Measurements from ENCODE around the gene F5. TPM values are rescaled to one million over a fixed set of nuclear protein-coding genes. Genes with fewer than 3 reads are reported as not detected.

Gene F5
- total RNA-seq, 1 donor, result not detected

DNA sequence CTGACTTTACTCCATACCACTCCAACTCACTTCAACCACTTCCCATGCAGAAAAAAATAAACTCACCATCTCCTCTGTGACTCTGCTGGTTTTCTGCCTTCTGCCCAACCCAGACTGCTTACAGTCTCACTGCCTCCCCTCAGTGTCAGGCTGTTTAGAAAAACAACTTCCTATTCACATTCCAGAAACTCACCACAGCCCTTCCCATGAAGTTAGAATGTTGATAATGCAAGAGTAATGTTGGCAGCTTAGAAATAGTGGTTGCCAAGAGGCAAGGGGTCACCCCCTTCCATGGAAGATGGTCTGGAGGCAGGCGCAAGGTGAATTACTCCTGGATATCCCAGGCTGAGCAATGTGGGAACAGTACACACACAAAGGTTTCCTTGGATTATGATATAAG is 43.7 kb upstream of the F5 start, which contains the start of gene SELP:
TSS of gene SELP (minus strand) at position 119 of the 400 bp plus-strand sequence. CDS start at position 69, 50 bp downstream.
- Histone ChIP-seq H3K9me3 (ENCODE audit: low read depth, low read length) (no peaks in the 10 kb centered on the region), H3K36me3 (ENCODE audit: insufficient read depth, low read length) (no peaks in the 10 kb centered on the region), H4K20me1 (ENCODE audit: insufficient read depth, low read length) (no peaks in the 10 kb centered on the region), H3K4me3 (ENCODE audit: insufficient read depth, low read length) (no peak within 1 kb of the TSS), H3K27me3 (ENCODE audit: insufficient read depth, low read length) (no peaks in the 10 kb centered on the region), H3K79me2 (ENCODE audit: insufficient read depth, low read length) (no peaks in the 10 kb centered on the region), H3K4me2 (ENCODE audit: insufficient read depth, low read length) (no peak within 1 kb of the TSS), H3K27ac (ENCODE audit: low read depth, low read length) (no peak within 1 kb of the TSS), H2AFZ (ENCODE audit: low read length) (no peak within 1 kb of the TSS), H3K4me1 (ENCODE audit: insufficient read depth, low read length) (no peaks in the 10 kb centered on the region)
- DNase-seq (ENCODE audit: insufficient read length, low spot score, missing footprints), result no peak
- TF ChIP-seq, protein P1, sequence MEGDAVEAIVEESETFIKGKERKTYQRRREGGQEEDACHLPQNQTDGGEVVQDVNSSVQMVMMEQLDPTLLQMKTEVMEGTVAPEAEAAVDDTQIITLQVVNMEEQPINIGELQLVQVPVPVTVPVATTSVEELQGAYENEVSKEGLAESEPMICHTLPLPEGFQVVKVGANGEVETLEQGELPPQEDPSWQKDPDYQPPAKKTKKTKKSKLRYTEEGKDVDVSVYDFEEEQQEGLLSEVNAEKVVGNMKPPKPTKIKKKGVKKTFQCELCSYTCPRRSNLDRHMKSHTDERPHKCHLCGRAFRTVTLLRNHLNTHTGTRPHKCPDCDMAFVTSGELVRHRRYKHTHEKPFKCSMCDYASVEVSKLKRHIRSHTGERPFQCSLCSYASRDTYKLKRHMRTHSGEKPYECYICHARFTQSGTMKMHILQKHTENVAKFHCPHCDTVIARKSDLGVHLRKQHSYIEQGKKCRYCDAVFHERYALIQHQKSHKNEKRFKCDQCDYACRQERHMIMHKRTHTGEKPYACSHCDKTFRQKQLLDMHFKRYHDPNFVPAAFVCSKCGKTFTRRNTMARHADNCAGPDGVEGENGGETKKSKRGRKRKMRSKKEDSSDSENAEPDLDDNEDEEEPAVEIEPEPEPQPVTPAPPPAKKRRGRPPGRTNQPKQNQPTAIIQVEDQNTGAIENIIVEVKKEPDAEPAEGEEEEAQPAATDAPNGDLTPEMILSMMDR (IDR thresholded peaks at IDR 0.05; ENCODE audit: extremely low read depth, low read depth, low read length), result no peak

DNA sequence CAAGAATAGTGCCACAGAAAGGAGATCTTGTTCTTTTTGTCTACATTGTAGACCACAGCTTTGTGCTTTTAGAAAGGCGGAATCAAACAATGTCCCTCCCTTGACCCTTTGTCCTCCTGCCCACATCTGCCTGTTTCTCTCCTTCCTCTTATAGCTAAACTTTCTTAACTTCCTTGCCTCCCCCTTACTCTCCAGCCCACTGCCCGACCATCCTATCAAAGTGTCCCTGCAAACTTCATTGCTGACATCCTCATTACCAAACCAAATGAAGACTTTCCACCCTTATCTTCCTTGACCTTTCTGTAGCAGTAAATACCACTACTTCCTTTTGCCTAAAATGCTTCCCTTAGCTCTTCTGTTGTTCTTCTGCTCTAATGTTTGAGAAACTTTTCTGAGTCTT is 38.6 kb upstream of the F5 start:
- DNase-seq (ENCODE audit: insufficient read length, low spot score, missing footprints), result no peak

DNA sequence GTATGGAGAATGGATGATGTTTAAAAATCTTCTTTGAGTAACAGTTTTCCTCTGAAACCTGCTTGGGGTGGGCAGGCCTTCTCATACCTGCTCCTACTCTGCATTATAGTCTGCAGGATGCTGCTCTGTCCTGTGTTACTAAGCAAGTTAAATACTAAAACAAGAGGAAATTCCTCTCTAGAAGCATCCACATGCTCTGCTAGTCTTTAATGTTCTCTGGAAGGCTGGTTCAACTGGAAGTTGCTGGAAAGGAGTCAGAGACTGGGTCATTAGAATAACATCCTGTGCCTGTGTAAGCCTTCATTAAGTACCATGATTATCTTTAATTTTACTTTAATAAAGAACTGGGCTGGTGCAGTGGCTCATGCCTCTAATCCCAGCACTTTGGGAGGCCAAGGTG is 37.8 kb upstream of the F5 start:
- TF ChIP-seq, protein P1 (IDR thresholded peaks at IDR 0.05; ENCODE audit: extremely low read depth, low read depth, low read length), result no peak
- Histone ChIP-seq H3K4me1 (ENCODE audit: insufficient read depth, low read length) (no peaks in the 10 kb centered on the region), H4K20me1 (ENCODE audit: insufficient read depth, low read length) (no peaks in the 10 kb centered on the region), H3K4me3 (ENCODE audit: insufficient read depth, low read length) (no peak overlapping the region), H3K4me2 (ENCODE audit: insufficient read depth, low read length) (no peak overlapping the region), H2AFZ (ENCODE audit: low read length) (no peak overlapping the region), H3K27ac (ENCODE audit: low read depth, low read length) (no peak overlapping the region), H3K79me2 (ENCODE audit: insufficient read depth, low read length) (no peaks in the 10 kb centered on the region), H3K27me3 (ENCODE audit: insufficient read depth, low read length) (no peaks in the 10 kb centered on the region), H3K36me3 (ENCODE audit: insufficient read depth, low read length) (no peaks in the 10 kb centered on the region), H3K9me3 (ENCODE audit: low read depth, low read length) (no peaks in the 10 kb centered on the region)
- no peak for DNase-seq (ENCODE audit: insufficient read length, low spot score, missing footprints)

More for the DNA sequence above, 38.6 kb upstream of the F5 start:
- TF ChIP-seq, protein P1 (IDR thresholded peaks at IDR 0.05; ENCODE audit: extremely low read depth, low read depth, low read length), result no peak
- Histone ChIP-seq H2AFZ (ENCODE audit: low read length) (no peak overlapping the region), H3K27me3 (ENCODE audit: insufficient read depth, low read length) (no peaks in the 10 kb centered on the region), H3K4me1 (ENCODE audit: insufficient read depth, low read length) (no peaks in the 10 kb centered on the region), H3K4me2 (ENCODE audit: insufficient read depth, low read length) (no peak overlapping the region), H3K9me3 (ENCODE audit: low read depth, low read length) (no peaks in the 10 kb centered on the region), H3K79me2 (ENCODE audit: insufficient read depth, low read length) (no peaks in the 10 kb centered on the region), H3K4me3 (ENCODE audit: insufficient read depth, low read length) (no peak overlapping the region), H3K27ac (ENCODE audit: low read depth, low read length) (no peak overlapping the region), H3K36me3 (ENCODE audit: insufficient read depth, low read length) (no peaks in the 10 kb centered on the region), H4K20me1 (ENCODE audit: insufficient read depth, low read length) (no peaks in the 10 kb centered on the region)

DNA sequence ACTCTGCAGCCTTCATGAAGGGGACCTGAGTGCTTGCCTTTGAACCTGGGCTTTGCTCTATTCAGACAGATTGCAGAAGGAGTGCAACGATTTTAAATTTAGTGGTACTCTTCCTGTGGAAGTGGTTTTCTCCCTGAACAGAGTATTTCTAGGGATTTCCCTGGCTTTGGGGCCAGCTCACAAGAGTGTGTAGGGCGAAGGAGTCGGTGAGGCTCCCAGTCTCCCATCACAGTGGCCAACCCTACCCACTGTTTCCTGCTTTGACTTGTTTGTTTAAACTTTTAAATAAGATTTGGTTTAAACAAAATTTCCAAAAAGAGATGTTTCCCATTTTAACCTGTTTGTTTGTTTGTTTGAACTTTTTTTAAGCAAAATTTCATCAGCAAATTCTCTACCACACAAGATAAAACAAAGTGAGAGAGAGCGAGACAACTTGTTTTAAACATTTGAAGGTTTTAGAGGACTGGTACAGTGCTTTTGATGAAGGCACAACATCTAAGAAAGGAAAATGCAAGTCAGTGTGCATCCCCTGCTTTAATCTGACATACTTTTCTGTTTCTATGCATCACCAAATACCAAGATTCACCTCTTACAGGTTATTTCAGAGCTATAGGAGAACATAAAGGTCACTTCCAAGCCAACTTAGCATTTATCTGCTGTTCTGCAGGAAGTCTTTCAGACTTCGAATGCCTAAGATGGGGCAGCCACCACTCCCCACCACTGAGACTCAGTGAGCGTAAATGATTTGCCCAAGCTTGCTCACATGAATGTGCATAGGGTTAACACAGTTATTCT is 37.0 kb upstream of the F5 start:
- no peak for DNase-seq (ENCODE audit: insufficient read length, low spot score, missing footprints)
- Histone ChIP-seq H2AFZ (ENCODE audit: low read length) (no peak overlapping the region), H3K9me3 (ENCODE audit: low read depth, low read length) (no peaks in the 10 kb centered on the region), H3K27me3 (ENCODE audit: insufficient read depth, low read length) (no peaks in the 10 kb centered on the region), H3K4me1 (ENCODE audit: insufficient read depth, low read length) (no peaks in the 10 kb centered on the region), H3K4me3 (ENCODE audit: insufficient read depth, low read length) (no peak overlapping the region), H4K20me1 (ENCODE audit: insufficient read depth, low read length) (no peaks in the 10 kb centered on the region), H3K36me3 (ENCODE audit: insufficient read depth, low read length) (no peaks in the 10 kb centered on the region), H3K79me2 (ENCODE audit: insufficient read depth, low read length) (no peaks in the 10 kb centered on the region), H3K27ac (ENCODE audit: low read depth, low read length) (no peak overlapping the region), H3K4me2 (ENCODE audit: insufficient read depth, low read length) (no peak overlapping the region)
- TF ChIP-seq, protein P1 (IDR thresholded peaks at IDR 0.05; ENCODE audit: extremely low read depth, low read depth, low read length), result no peak

All from osteoblast (primary cell).